Fibroblast of pulmonary artery (primary cell): Measurements from ENCODE around the gene TMEM184B.
A peak's percentile ranks its signal among the peaks of the same experiment; 100 is the strongest.

Source experiments
- DNase-seq: peaks from one replicate; pipeline ENCODE4 v3.0.0-alpha.2; 2010; ENCODE audit warnings: low read depth
- H3K4me3 ChIP-seq: replicated peaks from 2 replicates; pipeline ENCODE4 v1.5.1; 2011; ENCODE audit warnings: low read depth, mild to moderate bottlenecking, control low read depth, low read length, moderate library complexity
- TF ChIP-seq, protein P1 (sequence below): IDR thresholded peaks from 2 replicates; pipeline ENCODE4 v1.5.1; 2011; ENCODE audit warnings: mild to moderate bottlenecking, control low read depth, low read length, inconsistent platforms; ENCODE audit errors: missing control alignments

Gene TMEM184B

GRCh38 chr22:38303974-38304373, 31.2 kb upstream of the TMEM184B start:
- TF ChIP-seq, protein P1, sequence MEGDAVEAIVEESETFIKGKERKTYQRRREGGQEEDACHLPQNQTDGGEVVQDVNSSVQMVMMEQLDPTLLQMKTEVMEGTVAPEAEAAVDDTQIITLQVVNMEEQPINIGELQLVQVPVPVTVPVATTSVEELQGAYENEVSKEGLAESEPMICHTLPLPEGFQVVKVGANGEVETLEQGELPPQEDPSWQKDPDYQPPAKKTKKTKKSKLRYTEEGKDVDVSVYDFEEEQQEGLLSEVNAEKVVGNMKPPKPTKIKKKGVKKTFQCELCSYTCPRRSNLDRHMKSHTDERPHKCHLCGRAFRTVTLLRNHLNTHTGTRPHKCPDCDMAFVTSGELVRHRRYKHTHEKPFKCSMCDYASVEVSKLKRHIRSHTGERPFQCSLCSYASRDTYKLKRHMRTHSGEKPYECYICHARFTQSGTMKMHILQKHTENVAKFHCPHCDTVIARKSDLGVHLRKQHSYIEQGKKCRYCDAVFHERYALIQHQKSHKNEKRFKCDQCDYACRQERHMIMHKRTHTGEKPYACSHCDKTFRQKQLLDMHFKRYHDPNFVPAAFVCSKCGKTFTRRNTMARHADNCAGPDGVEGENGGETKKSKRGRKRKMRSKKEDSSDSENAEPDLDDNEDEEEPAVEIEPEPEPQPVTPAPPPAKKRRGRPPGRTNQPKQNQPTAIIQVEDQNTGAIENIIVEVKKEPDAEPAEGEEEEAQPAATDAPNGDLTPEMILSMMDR, result no peak
- H3K4me3 ChIP-seq, result no peak overlapping the region
- no peak for DNase-seq

GRCh38 chr22:38302906-38303305, 30.1 kb upstream of the TMEM184B start:
- TF ChIP-seq, protein P1, result no peak
- DNase-seq, result no peak
- no peak overlapping the region for H3K4me3 ChIP-seq

DNA sequence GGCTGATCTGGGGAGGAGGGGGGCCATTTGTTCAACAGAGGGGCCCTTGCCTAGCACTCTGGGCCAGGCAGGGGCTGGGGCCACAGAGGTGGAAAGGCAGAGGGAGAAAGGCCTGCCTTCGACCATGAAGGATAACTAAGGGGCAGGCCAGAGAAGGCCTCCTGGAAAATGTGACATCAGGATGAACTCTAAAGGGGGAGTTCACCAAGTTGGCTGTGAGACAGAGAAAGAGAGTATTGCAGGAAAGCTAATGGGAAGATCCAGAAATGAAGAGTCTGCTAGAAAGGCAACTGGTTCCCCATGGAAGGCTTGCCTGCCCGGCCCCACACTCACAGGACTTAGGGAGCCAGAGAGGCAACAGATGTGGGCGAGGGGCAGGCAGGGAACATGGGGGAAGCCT, 28.1 kb upstream of the TMEM184B start:
- no peak for DNase-seq
- TF ChIP-seq, protein P1, result no peak
- H3K4me3 ChIP-seq, result no peak overlapping the region

GRCh38 chr22:38300197-38300945, 27.6 kb upstream of the TMEM184B start:
- TF ChIP-seq, protein P1, result no peak
- DNase-seq, result no peak

DNA sequence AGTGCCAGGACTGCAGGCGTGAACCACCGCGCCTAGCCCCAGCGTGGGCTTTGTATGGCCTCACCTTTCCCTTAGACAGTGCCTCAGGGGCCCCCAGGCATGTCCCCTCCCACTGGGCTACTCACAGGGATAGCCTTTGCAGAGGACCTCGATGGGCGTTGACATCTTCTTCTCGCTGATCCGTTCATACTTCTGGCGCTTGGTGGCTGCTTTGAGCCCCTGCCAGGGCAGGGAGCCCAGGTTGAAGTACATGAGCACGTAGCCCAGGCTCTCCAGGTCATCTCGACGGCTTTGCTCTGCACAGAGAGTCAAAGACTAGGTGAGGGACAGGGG, 26.9 kb upstream of the TMEM184B start:
- no peak overlapping the region for H3K4me3 ChIP-seq
- TF ChIP-seq, protein P1, result no peak
- DNase-seq, result no peak

More at GRCh38 chr22:38300197-38300945, 27.6 kb upstream of the TMEM184B start:
- H3K4me3 ChIP-seq, result no peak overlapping the region

GRCh38 chr22:38298312-38299005, 25.6 kb upstream of the TMEM184B start:
- peak; percentile 96 for DNase-seq
- TF ChIP-seq, protein P1, result peak; percentile 48
- no peak overlapping the region for H3K4me3 ChIP-seq

DNA sequence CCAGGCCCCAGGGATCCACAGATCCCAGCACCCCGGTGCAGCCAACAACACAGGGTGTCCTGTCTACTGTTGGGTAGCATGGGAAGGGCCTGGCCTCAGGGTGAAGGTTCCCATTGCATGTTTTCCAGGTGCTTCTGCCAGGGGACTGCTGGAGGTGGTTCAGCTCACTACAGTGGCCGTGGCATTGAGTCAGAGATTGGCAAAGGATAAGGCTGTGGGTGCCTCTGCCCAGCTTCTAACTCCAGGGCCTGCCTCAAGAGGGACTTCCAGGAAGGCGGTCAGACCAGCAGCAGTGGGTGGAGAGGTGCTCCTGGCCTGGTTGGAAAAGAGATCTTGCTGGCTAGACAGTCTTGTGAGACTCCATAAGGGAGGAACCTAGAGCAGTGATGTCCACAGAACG, 23.6 kb upstream of the TMEM184B start:
- no peak overlapping the region for H3K4me3 ChIP-seq
- DNase-seq, result no peak
- TF ChIP-seq, protein P1, result no peak
